Stimulated activated CD8-positive, alpha-beta memory T cell treated with anti-CD3 and anti-CD28 coated beads, Interleukin-7, amount 100 ng/mL, for 48 hours (primary cell): ENCODE data around the gene KRTAP1-5.
"Not testable (repeated sequence)": the region's sequence is repeated elsewhere in the genome, so short reads cannot be mapped to it uniquely, and the experiment has no call there.

Source experiments
- DNase-seq, 2 donors: peaks; one replicate each; pipeline ENCODE4 v3.0.0-alpha.2; 2020; ENCODE audit warnings: low read depth in 1 of 2; ENCODE audit errors: extremely low read depth in 1 of 2

KRTAP1-5 gene

GRCh38 chr17:41009301-41009760 lies 17.7 kb downstream of the KRTAP1-5 start:
- DNase-seq, result no peak

DNA sequence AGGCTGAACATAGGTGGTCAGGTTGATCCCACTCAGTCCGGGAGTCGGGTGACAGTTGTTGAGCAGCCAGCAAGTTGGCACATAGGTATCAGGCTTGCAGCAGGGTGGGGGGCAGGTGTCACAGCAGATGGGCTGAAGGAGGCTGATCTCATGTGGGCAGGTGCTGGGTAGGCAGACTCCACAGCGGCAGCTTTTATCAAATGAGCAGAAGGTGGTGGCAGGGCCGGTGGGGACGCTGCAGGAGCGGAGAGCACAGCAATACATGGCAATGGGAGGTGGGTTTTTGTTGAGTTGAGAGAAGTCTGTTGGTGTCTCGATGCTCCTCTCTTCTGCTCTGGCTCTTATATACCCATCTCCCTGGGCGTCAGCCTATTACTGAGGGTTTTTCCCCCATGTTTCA lies 18.2 kb downstream of the KRTAP1-5 start, which contains the start of gene KRTAP3-1:
KRTAP3-1 (minus strand) TSS at position 318 of the 400 bp plus-strand sequence; CDS start at position 264, 54 bp downstream.
- no peak for DNase-seq

- no peak for DNase-seq
Measured at GRCh38 chr17:41004397-41004796, 22.6 kb downstream of the KRTAP1-5 start.

DNA sequence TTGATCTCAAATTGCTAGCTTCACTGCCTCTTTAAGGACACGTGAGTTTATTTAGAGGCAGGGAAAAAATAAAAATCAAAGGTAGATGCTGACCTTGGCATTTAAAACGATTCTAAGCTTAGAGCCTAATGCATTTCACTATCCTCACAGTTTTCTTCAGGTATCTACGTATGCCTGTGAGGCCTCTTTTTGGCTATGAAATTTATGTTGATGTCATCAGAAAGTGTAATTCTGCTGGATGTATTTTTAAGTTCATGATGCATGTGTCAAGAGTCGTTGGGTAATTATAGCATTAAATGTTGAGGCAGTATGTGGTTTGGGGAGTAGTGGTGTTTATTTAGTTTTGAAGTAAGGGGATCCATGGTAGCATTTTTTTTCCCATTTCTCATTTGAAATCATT lies 23.1 kb downstream of the KRTAP1-5 start:
- no peak for DNase-seq

DNA sequence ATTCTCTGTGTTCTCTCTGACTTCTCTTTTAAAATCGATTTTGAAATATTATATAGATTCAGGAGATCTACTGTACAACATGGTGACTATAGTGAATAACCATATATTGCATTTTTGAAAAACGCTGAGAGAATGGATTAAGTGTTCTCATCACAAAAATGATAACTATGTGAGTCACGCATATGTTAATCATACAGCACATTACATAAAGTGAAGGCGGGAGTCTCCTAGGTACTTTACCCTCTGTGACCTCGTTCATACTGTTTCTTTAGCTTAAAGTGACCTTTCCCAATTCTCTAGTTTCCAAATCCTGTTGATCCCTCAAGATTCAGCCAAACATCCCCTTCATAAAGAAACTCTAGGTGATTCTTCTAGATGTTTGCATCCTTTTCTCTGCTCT lies 24.2 kb downstream of the KRTAP1-5 start:
- no peak for DNase-seq

GRCh38 chr17:41001795-41002194 lies 25.2 kb downstream of the KRTAP1-5 start:
- DNase-seq, result no peak

- not testable (repeated sequence) for DNase-seq
Measured at GRCh38 chr17:40999563-40999962, 27.4 kb downstream of the KRTAP1-5 start, which contains the start of gene KRTAP3-2. Gene KRTAP3-2 (minus strand): TSS chr17:40999906. CDS start chr17:40999853, 53 bp downstream.

DNA sequence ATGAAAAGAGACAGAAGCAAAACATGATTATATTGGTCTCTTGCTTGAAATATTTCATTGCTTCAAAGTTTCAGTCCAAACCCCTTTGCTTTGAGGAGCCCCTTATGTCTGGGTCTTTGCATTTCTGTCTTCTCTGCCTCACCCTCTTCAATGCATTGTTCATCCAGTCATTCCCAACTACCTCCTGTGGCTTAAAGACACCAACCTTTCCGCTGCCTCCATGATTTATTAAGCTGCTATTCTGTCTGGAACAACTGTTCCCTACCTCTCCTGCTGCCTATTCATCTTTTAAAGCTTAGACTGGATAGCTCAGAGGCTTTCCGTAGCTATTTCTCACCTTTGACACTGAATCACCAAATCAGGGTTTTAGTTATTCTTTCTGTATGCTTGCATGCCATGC lies 29.6 kb downstream of the KRTAP1-5 start:
- DNase-seq, result no peak

GRCh38 chr17:40996829-40997228 lies 30.2 kb downstream of the KRTAP1-5 start:
- DNase-seq, result no peak

DNA sequence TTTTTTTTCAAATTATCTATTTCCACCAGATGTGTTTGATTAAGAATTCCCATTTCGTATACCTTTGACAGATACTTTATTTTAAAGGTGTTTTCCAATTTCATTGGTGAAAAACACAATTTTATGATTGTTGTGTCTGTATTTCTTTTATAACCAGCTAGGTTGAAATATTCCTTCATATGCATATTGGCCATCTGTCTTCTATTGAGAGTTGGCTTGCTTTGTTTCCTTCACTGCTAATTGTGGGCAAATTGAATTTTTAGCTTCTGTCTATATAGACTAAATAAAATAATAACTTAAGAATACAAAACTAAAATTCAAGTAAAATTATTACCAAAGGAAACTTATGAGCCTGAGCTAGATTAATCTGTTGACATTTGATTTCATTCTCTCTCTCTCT lies 31.9 kb downstream of the KRTAP1-5 start:
- no peak for DNase-seq

- no peak for DNase-seq
Measured at GRCh38 chr17:40993839-40994238, 33.2 kb downstream of the KRTAP1-5 start, which contains the start of gene KRTAP3-3. Gene KRTAP3-3 (minus strand): TSS chr17:40994164. CDS start chr17:40994097, 67 bp downstream.

DNA sequence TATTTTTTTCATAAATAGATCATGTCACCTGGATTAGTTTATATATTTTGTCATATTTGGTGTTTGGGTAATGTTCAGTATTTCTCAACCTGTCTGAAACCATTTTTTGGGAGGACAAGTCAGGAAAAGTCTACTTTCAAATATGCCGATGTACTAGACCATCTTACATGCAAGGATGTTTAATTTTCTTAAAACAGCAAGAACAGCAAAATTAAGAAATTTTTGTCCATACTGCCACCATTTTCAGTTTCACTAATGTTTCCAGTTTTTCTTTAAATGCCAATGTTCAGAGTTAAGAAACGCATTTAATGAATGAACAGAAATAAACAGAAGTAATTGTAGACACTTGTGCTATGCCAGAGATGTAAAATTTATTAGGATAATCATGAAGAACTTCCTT lies 33.9 kb downstream of the KRTAP1-5 start:
- DNase-seq, result no peak

- no peak for DNase-seq
Measured at GRCh38 chr17:40992666-40993065, 34.3 kb downstream of the KRTAP1-5 start.

DNA sequence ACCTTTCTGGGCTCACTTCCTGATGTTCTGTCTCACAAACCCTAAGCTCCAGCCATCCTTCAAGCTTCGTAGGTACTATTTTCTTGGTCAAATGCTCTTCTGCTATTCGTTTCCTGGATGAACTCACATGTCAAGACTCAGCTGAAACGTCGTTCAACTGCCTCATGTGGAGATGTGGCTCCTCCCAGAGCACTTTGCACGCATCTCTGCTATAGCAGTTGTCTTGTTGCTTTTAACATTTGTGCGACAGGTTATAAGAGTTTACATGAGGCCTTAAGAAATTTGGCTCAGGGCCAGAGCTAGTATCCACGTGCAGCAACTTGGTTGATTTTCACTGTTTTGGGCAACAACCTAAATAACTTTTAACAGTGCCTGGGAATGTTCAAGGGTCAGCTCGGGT lies 40.1 kb downstream of the KRTAP1-5 start:
- DNase-seq, result no peak

GRCh38 chr17:40984226-40984625 lies 42.8 kb downstream of the KRTAP1-5 start, which contains the start of gene KRT40:
Gene KRT40 (minus strand): TSS chr17:40984326. CDS start chr17:40984273, 53 bp downstream.
- no peak for DNase-seq

GRCh38 chr17:40981115-40981514 lies 45.9 kb downstream of the KRTAP1-5 start:
- no peak for DNase-seq

GRCh38 chr17:40980596-40980995 lies 46.4 kb downstream of the KRTAP1-5 start:
- no peak for DNase-seq

DNA sequence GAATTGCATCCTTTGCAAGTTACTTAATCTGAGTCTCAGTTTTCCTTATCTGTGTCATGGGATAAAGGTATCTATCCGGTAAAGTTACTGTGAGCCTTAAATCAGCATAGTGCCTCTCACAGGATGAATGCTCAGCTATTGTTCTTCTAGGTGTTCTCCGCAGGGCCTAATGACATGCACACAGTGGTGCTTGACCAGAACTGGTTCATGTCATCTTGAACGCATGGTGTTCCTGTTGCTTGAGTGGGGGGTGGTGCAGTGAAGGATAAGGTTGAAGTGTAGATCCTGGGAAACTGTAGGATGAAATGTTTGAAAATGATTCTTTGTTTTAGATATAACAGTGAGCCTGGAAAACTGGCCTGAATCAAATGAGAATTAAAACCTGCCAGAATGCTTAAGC lies 46.9 kb downstream of the KRTAP1-5 start:
- no peak for DNase-seq

GRCh38 chr17:40978575-40979151 lies 48.3 kb downstream of the KRTAP1-5 start:
- DNase-seq, result no peak
